AG09309 (cell line): ENCODE results near the gene MORN1.
A peak's percentile ranks its signal among the peaks of the same experiment; 100 is the strongest.
"Not testable (repeated sequence)": the region's sequence is repeated elsewhere in the genome, so short reads cannot be mapped to it uniquely, and the experiment has no call there.

ENCODE experiments used
- DNase-seq: peaks from one replicate; pipeline ENCODE4 v3.0.0-alpha.2; 2010; ENCODE audit warnings: low read depth
- H3K4me3 ChIP-seq: 2 replicates; pipeline ENCODE4 v1.5.1; 2011; ENCODE audit warnings: mild to moderate bottlenecking, low read depth, low read length, moderate library complexity; ENCODE audit not compliant: control insufficient read depth
- CTCF ChIP-seq: IDR thresholded peaks from 2 replicates; pipeline ENCODE4 v1.5.1; 2011; ENCODE audit warnings: mild to moderate bottlenecking, low read depth, low read length, inconsistent platforms; ENCODE audit not compliant: insufficient read depth, control insufficient read depth; ENCODE audit errors: missing control alignments

The MORN1 gene

GRCh38 chr1:2296614-2297013 is 94.7 kb downstream of the MORN1 start:
- no peak for DNase-seq
- no peak overlapping the region for H3K4me3 ChIP-seq
- no peak for TF ChIP-seq CTCF

- H3K4me3 ChIP-seq, DNase-seq: not testable (repeated sequence)
These were observed 95.1 kb downstream of the MORN1 start for GRCh38 chr1:2296211-2296610.

- H3K4me3 ChIP-seq = no peak overlapping the region
- no peak for DNase-seq
- TF ChIP-seq CTCF = no peak
These were observed 95.8 kb downstream of the MORN1 start for GRCh38 chr1:2295526-2295925.

- H3K4me3 ChIP-seq = no peak overlapping the region
- no peak for DNase-seq
- TF ChIP-seq CTCF = no peak
These were observed 96.7 kb downstream of the MORN1 start for GRCh38 chr1:2294725-2295078.

- no peak for DNase-seq
- no peak overlapping the region for H3K4me3 ChIP-seq
- no peak for TF ChIP-seq CTCF
These were observed 97.2 kb downstream of the MORN1 start for GRCh38 chr1:2294033-2294724.

- H3K4me3 ChIP-seq = no peak overlapping the region
- TF ChIP-seq CTCF = no peak
- no peak for DNase-seq
These were observed 98.5 kb downstream of the MORN1 start for GRCh38 chr1:2292725-2293450.

GRCh38 chr1:2291577-2291976 is 99.8 kb downstream of the MORN1 start:
- no peak for DNase-seq
- no peak for TF ChIP-seq CTCF
- H3K4me3 ChIP-seq = peak overlapping the region; percentile 37
